HG03103 (cell line): ENCODE data around the gene UBE2QL1.
"Not testable (repeated sequence)": the region's sequence is repeated elsewhere in the genome, so short reads cannot be mapped to it uniquely, and the experiment has no call there.

Experiments used
- ATAC-seq: cut with Tn5 transposase; IDR thresholded peaks from one replicate; pipeline ENCODE4 v1.9.1; 2021; ENCODE audit warnings: low read depth; ENCODE audit not compliant: unreplicated experiment

Gene UBE2QL1

DNA sequence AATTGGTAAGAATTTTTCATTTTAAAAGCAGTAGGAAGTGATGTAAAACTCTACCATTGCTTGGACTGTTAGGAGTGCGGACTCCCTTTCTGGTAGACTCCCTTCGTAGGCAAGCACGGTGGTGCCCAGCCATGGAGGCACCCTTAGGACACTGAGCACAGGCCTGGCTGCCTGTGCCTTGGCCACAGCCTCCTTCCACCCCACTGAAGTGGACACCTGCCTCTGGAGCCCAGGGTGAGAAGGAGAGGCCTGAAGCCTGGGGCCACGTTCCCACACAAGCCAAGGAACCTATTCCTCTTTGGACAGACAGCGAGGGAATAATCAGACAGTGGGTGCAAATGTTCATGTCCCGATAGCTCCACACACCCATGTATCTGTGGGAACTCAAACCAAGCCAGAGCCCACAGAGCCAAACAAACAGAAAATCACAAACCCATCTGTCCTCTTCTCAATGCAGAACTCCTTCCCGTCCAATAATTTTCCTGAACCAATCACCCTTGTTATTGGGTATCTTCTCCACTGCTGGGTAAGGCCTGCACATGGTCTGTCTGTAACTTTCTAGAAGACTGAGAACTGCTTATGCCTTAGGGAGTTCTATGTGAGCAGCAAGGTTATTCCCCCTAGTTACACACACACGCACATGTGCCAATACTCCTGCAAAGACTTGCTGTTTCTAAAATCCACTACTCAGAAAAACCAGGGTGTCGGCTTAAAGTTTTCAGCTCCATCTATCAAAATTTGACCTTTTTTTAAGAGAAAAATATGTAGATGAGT, 45.2 kb downstream of the UBE2QL1 start:
- no peak for ATAC-seq

DNA sequence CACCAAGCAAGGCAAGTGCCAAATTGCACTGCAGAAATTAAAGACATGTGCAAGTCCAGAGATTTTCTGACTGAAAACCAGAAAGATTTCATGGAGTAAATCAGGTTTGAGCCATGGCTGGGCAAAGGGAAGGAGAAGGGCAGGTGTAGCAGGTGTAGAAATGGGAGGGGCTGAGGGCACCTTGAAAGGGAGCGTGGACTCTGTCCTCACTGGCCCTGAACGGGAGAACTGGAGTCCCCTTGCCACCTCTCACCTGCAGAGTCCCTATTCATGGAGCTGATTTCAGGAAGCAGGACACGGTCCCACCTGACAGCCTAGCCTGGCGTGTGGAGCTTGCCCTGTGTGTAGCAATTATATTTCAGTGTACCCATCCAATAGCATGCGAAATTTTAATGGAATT, 46.3 kb downstream of the UBE2QL1 start:
- ATAC-seq = no peak

DNA sequence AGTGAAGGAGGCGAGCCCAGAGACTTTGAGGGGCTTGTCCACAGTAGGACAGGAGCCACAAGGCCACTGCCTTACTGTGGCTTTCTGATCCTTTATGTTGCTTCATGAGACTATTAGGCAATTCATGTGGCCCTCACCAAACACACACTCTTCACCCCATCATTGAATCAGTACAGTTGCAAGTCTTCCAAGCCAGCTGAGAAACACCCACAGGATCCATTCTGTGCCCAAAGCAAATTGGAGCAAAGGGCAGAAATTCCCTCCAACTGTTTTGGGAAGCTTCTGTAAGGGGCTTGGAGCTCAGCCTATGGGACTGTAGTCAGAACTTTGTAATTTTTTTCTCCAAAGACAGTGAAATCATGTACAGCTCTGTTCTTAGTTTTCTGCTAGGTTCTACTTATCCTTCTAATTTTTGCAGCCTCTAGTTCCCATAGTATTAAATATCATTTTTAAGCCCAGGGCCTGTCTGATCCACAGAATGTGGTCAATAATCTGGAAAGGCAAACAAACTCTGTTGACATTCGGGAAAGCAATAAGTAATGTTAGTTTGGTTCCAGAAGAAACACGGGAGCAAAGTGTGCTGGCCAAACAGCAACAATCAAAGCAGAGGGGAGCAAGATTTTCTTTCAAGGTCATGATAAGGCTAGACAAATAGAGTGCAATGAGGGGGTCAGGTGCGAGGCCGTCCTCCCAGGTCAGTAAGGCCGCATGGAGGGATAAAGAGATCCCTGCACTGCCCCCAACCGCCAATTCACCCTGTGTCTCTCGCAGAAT, 47.0 kb downstream of the UBE2QL1 start:
- ATAC-seq = no peak

DNA sequence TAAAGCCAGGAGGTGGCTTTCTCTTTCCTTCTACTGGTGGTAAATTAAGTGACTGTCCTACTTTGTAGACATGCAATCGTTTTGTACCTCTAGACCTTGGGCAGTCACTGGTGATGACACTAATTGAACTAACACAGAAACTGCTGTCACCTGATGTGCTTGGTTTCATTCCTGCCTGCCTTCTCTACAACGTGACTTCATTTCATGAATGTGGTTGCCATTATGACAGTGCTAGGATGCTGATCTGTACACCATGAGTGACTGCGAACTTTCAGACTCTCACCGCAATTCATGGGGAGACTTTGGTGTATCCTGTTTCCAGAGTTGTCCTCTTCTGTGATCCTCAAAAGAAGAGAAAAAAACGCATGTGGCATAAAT, 47.5 kb downstream of the UBE2QL1 start:
- ATAC-seq = peak; percentile 87

DNA sequence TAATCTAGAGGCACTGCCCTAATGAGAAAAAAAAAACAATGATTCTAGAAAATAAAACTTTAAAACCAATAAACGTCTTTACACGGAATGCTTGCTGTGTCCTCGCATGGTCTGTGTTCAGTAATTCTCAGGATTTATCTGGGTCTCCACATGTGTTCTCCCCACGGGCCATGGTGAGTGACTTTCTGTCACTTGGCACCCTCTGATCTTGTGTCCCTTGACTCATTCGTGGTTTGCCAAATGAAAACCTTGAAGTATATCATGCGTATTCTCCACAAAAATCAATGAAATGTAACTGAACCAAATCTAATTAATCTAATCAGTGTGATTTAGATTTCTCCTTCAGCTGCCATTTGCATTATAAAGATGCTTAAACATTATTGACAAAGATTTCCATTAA, 48.0 kb downstream of the UBE2QL1 start:
- ATAC-seq = no peak

DNA sequence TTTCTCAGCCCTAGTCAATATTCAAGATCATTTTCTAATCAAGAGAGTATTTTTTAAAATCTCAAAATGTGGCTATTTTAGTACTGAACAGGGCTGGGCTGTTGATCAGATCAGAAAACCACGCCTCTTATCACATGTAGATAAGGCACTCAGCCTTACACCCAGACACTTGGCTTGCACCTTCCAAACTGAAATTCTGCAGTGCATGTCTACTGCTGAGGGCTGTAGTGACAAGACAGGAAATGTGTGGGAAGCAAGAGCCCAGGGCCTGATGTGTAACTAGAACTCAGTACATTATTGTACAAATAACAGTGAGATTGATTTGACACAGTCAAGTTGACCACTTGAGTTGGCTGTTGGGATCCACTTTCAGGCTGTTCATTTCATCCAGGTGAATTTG, 48.6 kb downstream of the UBE2QL1 start:
- ATAC-seq = no peak

DNA sequence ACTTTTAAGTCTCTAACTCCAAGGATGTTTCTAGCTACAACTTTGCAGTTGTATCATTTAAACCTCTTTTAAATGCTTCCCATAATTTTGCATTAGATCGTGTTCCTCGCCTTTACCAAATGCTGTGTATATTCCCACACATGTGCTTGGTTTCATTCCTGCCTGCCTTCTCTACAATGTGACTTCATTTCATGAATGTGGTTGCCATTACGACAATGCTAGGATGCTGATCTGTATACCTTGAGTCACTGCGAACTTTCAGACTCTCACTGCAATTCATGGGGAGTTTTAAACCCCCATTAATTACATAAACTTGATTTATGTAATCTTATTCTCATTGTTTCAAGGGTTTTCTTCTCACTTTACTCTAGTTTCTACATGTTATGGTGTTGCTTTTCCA, 50.3 kb downstream of the UBE2QL1 start:
- no peak for ATAC-seq

DNA sequence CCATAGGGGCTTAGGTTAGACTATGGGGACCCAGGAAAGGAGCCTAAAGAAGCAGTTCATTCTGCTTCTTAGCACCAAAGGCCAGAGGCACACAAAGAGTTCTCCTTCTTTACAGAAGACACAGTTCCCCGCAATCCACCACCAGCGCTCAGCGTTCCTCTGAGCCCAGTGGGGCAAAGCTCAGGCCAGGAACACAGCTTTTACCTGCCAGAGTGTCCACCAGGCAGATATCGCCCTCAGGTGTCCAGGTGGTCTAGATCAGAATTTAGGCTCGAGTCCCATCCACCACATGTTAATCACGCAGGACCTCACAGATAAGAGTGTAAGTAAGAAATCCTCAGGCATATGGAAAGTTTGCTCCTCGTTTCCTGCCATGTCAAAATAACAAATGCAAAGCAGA, 53.0 kb downstream of the UBE2QL1 start:
- ATAC-seq = no peak

DNA sequence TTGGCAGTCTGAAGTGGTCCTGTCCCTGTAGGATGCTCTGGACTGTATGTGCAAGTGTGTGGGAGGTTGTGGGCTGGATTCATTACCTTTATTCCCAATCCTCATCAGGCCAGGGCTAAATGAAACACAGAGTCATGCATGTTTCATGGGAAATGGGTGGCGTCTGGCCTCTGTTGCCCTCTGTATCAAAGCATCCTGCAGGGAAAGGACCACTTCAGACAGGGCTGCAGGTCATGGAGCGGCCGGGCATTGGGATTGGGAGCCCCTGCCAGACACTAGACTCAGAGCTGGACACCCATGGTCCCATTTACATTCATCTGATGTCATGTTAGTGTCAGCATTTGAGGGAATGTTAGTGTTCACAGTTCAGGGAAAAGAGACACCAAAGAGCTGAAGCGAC, 53.8 kb downstream of the UBE2QL1 start:
- ATAC-seq = no peak

DNA sequence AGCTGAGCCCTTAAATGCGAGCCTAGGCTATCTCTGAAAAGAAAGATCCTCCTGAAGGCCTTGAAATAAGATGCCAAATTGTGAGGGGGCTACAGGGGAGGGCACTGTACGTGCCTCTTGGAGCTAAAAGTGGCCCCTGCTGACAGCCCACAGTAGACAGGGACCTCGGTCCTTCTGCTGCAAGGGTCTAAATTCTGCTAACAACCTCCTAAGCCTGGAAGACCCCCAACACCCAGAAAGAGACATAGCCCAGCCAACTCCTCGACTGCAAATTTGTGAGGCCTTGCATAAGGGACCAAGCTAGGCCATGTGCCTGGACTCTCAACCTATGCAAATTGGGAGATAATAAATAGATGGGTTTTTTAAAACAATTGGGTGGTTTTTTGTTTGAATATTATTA, 54.7 kb downstream of the UBE2QL1 start:
- no peak for ATAC-seq

DNA sequence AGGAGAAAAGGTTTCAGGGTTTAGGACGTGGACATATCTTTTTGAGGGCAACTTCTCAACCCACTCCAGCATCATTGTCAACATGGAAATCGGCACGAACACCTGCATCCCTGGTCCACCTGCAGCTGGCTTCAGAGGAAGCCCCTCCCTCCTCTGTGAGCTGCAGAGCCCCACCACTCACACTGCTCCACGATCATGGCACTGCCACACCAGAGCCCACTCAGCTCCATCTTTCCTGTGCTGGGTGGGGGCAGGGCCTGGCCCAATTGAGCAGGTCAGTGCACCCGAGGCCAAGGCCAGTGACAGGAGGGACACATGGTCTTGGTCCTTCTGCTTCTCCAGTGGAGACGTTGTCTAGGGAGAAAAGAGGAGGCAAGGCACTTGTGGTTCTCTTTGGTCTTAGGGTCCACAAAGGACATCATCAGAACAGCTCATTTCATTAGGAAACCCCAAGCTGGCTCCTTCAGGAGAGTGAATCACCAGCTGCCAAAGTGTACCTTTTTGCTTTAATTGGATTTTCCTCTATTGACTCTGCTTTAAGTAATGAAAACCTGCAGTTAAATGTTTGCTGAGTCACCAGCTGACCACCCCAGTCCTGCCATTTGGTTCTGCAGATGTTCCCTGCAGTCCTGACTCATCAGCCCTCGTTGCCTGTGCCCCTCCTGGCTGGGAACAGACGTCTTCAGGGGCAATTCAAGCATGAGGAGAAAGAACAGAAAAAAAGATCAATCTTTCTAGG, 56.2 kb downstream of the UBE2QL1 start:
- no peak for ATAC-seq

DNA sequence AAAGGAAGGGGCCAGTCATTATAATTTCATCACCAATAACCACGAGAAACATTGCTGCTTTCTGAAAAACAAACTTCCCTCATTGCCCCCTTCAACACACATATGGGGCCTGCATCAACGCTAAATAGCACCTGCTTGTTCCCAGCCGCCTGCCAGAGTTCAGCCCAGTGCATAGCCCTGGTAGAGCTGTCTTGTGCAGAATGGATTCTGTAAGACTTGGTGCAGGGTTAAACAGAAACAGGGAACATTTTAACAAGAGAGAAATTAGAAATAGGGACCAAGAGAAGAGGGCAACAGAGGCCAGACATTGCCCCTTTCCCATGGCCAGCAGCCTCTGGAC, 56.7 kb downstream of the UBE2QL1 start:
- no peak for ATAC-seq

DNA sequence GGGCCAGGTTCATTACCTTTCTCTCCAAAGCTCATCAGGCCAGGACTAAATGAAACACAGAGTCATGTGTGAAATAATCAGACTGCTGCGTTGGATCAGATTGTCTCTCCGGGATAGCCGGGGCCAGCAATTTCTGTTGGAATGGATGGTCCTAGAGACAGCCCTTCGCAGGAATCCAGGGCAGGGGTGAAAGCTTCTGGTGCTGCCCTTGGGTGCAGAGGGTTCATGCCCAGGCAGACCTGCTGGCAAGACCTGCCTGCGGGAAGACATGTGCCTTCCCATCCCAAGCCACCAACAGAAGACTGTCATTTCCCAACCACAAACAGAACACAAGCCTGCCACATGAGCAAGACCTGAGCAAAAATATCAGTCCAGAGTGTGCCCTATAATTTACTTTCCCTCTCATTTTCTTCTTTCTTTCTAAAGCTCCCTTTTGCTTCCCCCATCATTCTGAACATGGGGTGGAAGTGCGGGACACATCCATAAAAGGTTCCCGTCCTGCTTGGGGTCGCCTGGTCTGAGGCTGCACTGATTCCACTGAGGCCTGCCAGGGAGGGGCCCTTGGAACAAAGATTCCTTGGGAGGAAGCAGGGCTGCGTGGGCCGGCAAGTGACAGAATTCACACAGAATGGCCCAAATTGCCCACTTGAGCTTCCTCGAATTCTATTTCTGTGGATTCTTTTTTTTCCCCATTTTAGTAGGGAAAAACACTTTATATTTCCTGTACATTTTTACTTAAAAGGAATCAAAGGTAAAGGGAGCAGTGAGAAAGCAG, 57.3 kb downstream of the UBE2QL1 start:
- no peak for ATAC-seq

DNA sequence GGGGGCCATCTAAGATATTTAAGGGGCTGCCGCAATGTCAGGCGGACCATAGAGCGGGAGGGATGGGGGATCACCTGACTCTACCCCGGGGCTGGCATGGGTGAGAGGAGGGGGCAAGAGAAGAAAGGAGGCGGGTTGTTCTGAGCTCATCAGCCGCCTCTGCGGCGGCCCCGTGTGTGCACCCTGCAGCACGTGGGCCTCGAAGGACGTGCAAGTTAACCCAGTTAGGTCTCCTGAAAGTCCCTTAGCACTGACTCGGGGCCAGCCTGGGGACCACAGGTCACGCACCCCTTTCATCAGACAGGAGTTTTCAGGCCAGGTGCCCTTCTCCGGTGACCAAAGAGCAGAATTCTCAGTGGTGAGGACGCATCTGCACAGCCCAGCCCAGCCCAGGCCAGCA, 58.0 kb downstream of the UBE2QL1 start:
- no peak for ATAC-seq

DNA sequence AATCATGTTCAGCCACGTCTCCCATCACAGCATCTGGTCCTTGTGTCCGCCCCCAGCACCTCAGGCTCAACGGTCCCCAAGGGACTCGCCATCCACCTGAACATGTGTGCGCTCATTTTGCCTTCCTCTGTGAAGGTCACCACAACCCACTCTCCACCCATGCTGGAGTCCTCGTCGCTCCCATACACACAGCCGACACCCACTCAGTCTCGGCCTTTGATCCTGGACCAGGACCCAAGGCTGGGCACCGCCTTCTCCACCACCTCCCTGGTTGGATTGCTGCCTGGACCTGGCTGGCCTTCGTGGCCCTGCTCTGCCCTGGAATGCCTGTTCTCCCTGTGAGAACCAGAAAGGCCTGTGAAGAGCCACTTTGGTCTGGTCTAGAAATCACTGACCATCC, 60.3 kb downstream of the UBE2QL1 start:
- no peak for ATAC-seq

DNA sequence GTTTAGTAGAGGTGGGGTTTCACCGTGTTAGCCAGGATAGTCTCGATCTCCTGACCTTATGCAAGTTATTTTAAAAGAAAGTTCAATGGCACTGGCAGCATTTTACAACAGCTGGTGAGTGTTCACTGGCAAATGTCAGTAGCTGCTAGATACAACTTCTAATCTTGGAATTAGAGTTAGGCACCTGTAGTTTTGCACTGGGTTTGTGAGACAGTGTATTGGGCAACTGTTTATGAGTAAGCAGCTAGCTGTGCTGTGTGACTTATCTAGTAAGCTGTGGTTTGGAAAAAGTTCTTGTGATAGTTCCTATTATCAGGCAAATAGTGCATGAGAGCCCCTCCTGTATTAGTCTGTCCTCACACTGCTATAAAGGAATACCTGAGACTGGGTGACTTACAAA, 61.5 kb downstream of the UBE2QL1 start:
- no peak for ATAC-seq

DNA sequence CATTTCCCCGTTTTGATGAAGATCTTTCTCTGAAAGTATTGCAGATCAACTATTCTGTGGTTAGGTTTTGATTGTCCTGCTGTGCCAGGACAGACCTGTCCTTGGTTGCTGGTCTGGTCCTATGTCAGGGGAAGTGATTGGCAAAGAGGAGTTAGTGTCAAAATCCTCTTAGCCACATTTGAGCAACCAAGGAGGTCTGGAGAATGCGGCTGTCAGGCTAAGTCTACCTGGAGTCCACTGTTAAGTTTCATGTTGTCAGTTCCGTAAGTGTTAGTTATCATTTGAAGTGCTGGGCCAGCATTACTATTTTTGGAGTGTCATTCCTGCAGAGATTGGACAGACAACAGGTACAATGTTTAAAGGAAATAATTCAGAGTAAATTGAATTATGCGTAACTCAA, 62.3 kb downstream of the UBE2QL1 start:
- no peak for ATAC-seq

DNA sequence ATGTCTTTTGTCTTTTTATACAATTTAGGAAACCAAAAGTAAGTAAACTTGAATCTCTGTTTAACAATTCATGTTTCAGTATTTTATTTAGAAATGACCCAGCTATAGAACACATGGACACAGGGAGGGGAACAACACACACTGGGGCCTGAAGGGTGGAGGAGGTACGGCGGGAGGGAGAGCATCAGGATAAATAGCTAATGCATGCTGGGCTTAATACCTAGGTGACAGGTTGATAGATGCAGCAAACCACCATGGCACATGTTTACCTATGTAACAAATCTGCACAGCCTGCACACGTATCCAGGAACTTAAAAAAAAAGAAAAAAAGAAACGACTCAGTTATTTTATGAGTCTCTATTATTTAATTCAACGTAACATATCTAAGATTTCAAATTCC, 67.2 kb downstream of the UBE2QL1 start:
- not testable (repeated sequence) for ATAC-seq

DNA sequence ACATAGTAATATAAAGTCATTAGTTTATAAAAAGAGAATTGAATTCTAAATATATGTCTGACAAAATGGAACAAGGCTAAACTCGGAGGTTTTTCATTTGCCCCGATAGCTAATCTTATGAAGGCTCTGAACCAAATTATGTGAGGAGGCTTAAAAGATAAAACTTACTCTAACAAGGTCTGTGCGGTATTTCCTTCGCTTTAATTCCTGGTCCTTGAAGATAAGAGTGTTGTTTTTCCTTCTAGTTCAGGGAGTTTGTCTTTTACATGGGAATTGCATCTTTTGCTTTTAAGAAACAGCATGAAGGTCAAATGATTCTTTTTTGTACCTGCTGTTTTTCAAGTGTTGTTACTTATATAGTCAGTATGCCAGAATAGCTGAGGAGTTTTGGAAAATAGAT, 68.2 kb downstream of the UBE2QL1 start:
- ATAC-seq = no peak

DNA sequence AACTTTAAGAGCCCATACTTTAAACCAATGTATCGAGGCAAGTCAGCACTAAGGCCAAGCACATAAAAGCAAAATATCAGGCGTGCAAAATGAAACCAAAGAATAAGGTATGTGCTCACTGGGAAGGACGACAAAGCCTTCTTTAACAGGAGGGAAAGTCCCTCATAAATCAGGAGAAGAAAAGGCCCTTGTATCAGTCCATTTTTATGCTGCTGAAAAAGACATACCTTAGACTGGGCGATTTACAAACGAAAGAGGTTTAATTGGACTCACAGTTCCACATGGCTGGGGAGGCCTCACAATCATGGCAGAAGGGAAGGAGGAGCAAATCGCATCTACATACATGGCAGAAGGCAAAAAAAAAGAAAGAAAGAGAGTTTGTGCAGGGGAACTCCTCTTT, 68.9 kb downstream of the UBE2QL1 start:
- ATAC-seq = no peak
